K562 (cell line): ENCODE data around the gene TWSG1. TPM values are rescaled to one million over a fixed set of nuclear protein-coding genes. Genes with fewer than 3 reads are reported as not detected.

Source experiments
- ATAC-seq: fragments of 200-7000 bp; cut with Tn5 transposase; 3 replicates; pipeline ENCODE4 v1.9.1; 2020; ENCODE audit warnings: moderate library complexity
- BruUV-seq: library from RNA; stranded (reverse); fragments of 400-500 nt; replicated peaks from 2 replicates; lab custom pipeline; 2021; lab: Mats Ljungman, UMichigan
- CTCF ChIA-PET: fragments of 300-600 bp; formaldehyde crosslinking; extraction: SDS; loops from one replicate; lab custom pipeline; 2021; ENCODE audit warnings: low intra/inter-chr PET ratio; lab: Yijun Ruan, JAX
- POLR2A ChIA-PET: fragments of 300-600, 350-650 bp; sonication (Branson Sonifier 250); formaldehyde crosslinking; extraction: SDS; loops from one replicate; lab custom pipeline; 2021; ENCODE audit warnings: antibody characterized with exemption, inconsistent platforms; lab: Yijun Ruan, JAX
- DNase-seq, 4 experiments: peaks; one replicate each; pipeline versions ENCODE4 v3.0.0 to v3.0.0-alpha.2; 2011 to 2018; ENCODE audit warnings: low spot score in 3 of 4, mixed read lengths in 3 of 4; ENCODE audit errors: extremely low read depth in 1 of 4
- FAIRE-seq: peaks from 2 replicates; lab custom pipeline; 2011; peaks lifted over from hg19 to GRCh38; lab: Jason Lieb, UNC
- H2AFZ ChIP-seq: 2 replicates; pipeline ENCODE4 v1.6.0; 2011; ENCODE audit warnings: low read depth, low read length, control low read depth, inconsistent platforms
- H3K27ac ChIP-seq: fragments of 200-600 bp; 3 replicates; pipeline ENCODE4 v1.8.0; 2011; ENCODE audit warnings: low read depth, mild to moderate bottlenecking, control low read depth, inconsistent platforms, low read length, moderate library complexity, mixed read lengths; ENCODE audit errors: extremely low read depth
- H3K27me3 ChIP-seq, 2 experiments: fragments of 300-600 bp in 1 of 2; 2 replicates in 1 of 2; 3 replicates in 1 of 2; pipeline versions ENCODE4 v1.6.0 to v1.8.0; 2011; ENCODE audit warnings: inconsistent platforms in 2 of 2, low read length in 2 of 2, mild to moderate bottlenecking in 1 of 2, mixed read lengths in 1 of 2, moderate library complexity in 1 of 2; ENCODE audit not compliant: control insufficient read depth in 2 of 2, insufficient read depth in 2 of 2
- H3K36me3 ChIP-seq: fragments of 300-600 bp; 3 replicates; pipeline ENCODE4 v1.8.0; 2011; ENCODE audit warnings: mild to moderate bottlenecking, low read length, inconsistent platforms; ENCODE audit not compliant: control insufficient read depth, insufficient read depth
- H3K4me1 ChIP-seq, 2 experiments: fragments of 200-600 bp in 1 of 2; replicated peaks in 1 of 2; 2 replicates in 1 of 2; 3 replicates in 1 of 2; pipeline versions ENCODE4 v1.5.1 to v1.8.0; 2011; ENCODE audit warnings: inconsistent platforms in 2 of 2, low read length in 2 of 2, mild to moderate bottlenecking in 1 of 2, mixed read lengths in 1 of 2, moderate library complexity in 1 of 2; ENCODE audit not compliant: control insufficient read depth in 2 of 2, insufficient read depth in 2 of 2
- H3K4me2 ChIP-seq: 2 replicates; pipeline ENCODE4 v1.6.1; 2011; ENCODE audit warnings: low read length, control low read depth, inconsistent platforms, mixed read lengths; ENCODE audit not compliant: insufficient read depth
- H3K4me3 ChIP-seq: fragments of 200-600 bp; sonication (generic), shearing (Covaris generic); 2 replicates; pipeline ENCODE4 v1.5.1; 2016; ENCODE audit warnings: control low read depth, inconsistent platforms
- H3K79me2 ChIP-seq: fragments of 200-600 bp; 3 replicates; pipeline ENCODE4 v1.8.0; 2011; ENCODE audit warnings: low read length, inconsistent platforms; ENCODE audit not compliant: control insufficient read depth, insufficient read depth
- H3K9ac ChIP-seq, 2 experiments: 2 replicates each; pipeline versions ENCODE4 v1.6.0 to v1.6.1; 2011; ENCODE audit warnings: low read depth in 2 of 2, low read length in 2 of 2, control low read depth in 1 of 2, inconsistent platforms in 1 of 2, mild to moderate bottlenecking in 1 of 2, mixed read lengths in 1 of 2; ENCODE audit not compliant: insufficient read depth in 1 of 2
- H3K9me1 ChIP-seq: one replicate; pipeline ENCODE4 v1.6.0; 2011; ENCODE audit warnings: inconsistent platforms, mild to moderate bottlenecking, low read length, moderate library complexity; ENCODE audit not compliant: control insufficient read depth, insufficient read depth
- H3K9me3 ChIP-seq: replicated peaks from 2 replicates; pipeline ENCODE4 v1.5.1; 2011; ENCODE audit warnings: low read depth, low read length, inconsistent platforms; ENCODE audit not compliant: control insufficient read depth, insufficient read depth
- H4K20me1 ChIP-seq: replicated peaks from 2 replicates; pipeline ENCODE4 v1.6.1; 2011; ENCODE audit warnings: low read length, inconsistent platforms, mixed read lengths; ENCODE audit not compliant: control insufficient read depth, insufficient read depth
- ATF3 ChIP-seq, 2 experiments: fragments of 450-650 bp in 1 of 2; sonication (generic) in 1 of 2; formaldehyde crosslinking in 1 of 2; IDR thresholded peaks in 1 of 2; conservative IDR thresholded peaks in 1 of 2; 2 replicates each; pipeline versions ENCODE4 v1.6.1 to v1.8.1; 2016 to 2023; ENCODE audit warnings: mild to moderate bottlenecking in 2 of 2, moderate library complexity in 2 of 2, inconsistent platforms in 1 of 2, missing genetic modification reagents in 1 of 2
- MAX ChIP-seq: sonication (generic); formaldehyde crosslinking; IDR thresholded peaks from 2 replicates; pipeline ENCODE4 v1.9.0; 2022; ENCODE audit warnings: mild to moderate bottlenecking, missing genetic modification reagents
- ZNF174 ChIP-seq: fragments of 250-450 bp; sonication (Bioruptor Pico); IDR thresholded peaks from 2 replicates; pipeline ENCODE4 v1.4.0; 2020; ENCODE audit warnings: mild to moderate bottlenecking
- WGBS: fragments of 100-300 bp; shearing (Covaris generic); methylation state at CpG from one replicate; pipeline ENCODE4 v1.1.6; 2016; ENCODE audit warnings: low coverage, mixed read lengths; ENCODE audit not compliant: insufficient coverage; ENCODE audit errors: missing lambda C conversion rate; 5-methylcytosine and 5-hydroxymethylcytosine counted together
- in situ Hi-C: fragments of 300-500 bp; cut with MboI; formaldehyde crosslinking; loops from 4 replicates; pipeline ENCODE4 v1.15.0; 2018; ENCODE audit warnings: inconsistent platforms, mixed read lengths
- intact Hi-C: fragments of 100-400 bp; cut with micrococcal nuclease; formaldehyde crosslinking; loops from 2 replicates; pipeline ENCODE4 v1.14.2; 2022
- polyA plus RNA-seq, 8 experiments: library from polyadenylated mRNA; depleted of rRNA in 4 of 8; stranded (reverse) in 5 of 8; unstranded in 3 of 8; fragments of >200 nt; fragmentation: Nextera tagmentation in 2 of 8; fragmentation: Illumina TruSeq in 1 of 8; extraction: Ambion mirVana in 2 of 8; extraction: Trizol in 1 of 8; gene quantifications; 2 replicates each; pipeline versions ENCODE4 v1.2.1 to v1.2.3, GENCODE V29; 2011 to 2014; ENCODE audit warnings: inconsistent platforms in 1 of 8, missing spikeins in 1 of 8
- total RNA-seq, 7 experiments: library from RNA; depleted of rRNA in 6 of 7; stranded (reverse); fragments of >200 nt in 6 of 7; fragmentation: Illumina TruSeq in 2 of 7; extraction: Trizol in 2 of 7; gene quantifications; 2 replicates each; pipeline versions ENCODE4 v1.2.1 to v1.2.3, GENCODE V29; 2011 to 2021; ENCODE audit warnings: low replicate concordance in 1 of 7

Gene TWSG1
- total and polyA plus RNA-seq, 9 of the 15 experiments (the other 6 are each of a cell fraction or from before 2014, with no cell fraction given) = 10.4 to 37.2 (median 25.1) TPM

DNA sequence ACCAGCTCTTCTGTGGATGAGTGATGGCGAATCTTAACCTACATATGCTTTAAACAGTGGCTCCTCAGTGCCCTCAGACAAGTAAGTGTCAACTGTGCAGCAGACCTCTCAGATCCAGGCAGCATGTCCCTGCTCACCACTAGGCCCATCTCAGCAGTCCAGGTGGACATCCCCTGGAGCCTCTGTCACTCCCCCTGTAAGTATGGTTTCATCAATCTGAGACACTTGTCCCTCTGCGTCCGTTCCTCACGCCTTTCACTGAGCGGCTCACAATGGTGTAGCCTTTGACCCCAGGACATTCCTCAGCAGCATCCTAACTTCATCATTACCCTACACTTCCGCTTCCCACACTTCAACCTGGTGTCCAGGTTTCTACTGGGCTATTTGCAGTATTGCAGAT lies 71.4 kb downstream of the TWSG1 start:
- no peaks in the 10 kb centered on the region for H3K9me1 ChIP-seq
- H3K4me2 ChIP-seq = no peak overlapping the region
- H2AFZ ChIP-seq = peak overlapping the region; percentile 29; the same call in 1 of the 2 replicates
- no TSS peak for BruUV-seq
- peak; percentile 30; the same call in 1 of the 2 replicates for TF ChIP-seq MAX (CRISPR knock-in tag)
- TF ChIP-seq ZNF174 (CRISPR knock-in tag) = no peak
- TF ChIP-seq ATF3 (IDR thresholded peaks at IDR 0.05) = no peak
- TF ChIP-seq ATF3 (CRISPR knock-in tag; conservative IDR thresholded peaks at IDR 0.05) = no peak
- H4K20me1 ChIP-seq = no peaks in the 10 kb centered on the region
- no peaks in the 10 kb centered on the region for H3K27me3 ChIP-seq
- ATAC-seq (no peak), DNase-seq (no peak), FAIRE-seq (no peak)
- H3K4me3 ChIP-seq = no peak overlapping the region
- in situ Hi-C loops (no loop called here), intact Hi-C loops (loop anchor here (2.0 kb wide), 1 partner anchor 69 kb away; the partner anchor contains the start of gene RALBP1)
- H3K9me3 ChIP-seq = no peaks in the 10 kb centered on the region; the same call in 1 of the 2 replicates
- CTCF ChIA-PET = no interaction called here
- POLR2A ChIA-PET = no interaction called here
- H3K79me2 ChIP-seq = no peaks in the 10 kb centered on the region
- no peaks in the 10 kb centered on the region for H3K36me3 ChIP-seq
- WGBS = 92% methylated on average over 6 of the region's 6 CpGs
- peaks cover 21% of the 10 kb centered on the region in 2 experiments; a peak in 4 of 5 replicates for H3K4me1 ChIP-seq
- H3K9ac ChIP-seq = no peak overlapping the region
- H3K27ac ChIP-seq = no peak overlapping the region
